Activated CD4-positive, alpha-beta T cell treated with anti-CD3 and anti-CD28 coated beads for 36 hours (primary cell): ENCODE measurements around the gene ZBTB42. TPM values are rescaled to one million over a fixed set of nuclear protein-coding genes. Genes with fewer than 3 reads are reported as not detected.

Experiments used
- ATAC-seq: fragments of 200-7000 bp; cut with Tn5 transposase; one replicate; pipeline ENCODE4 v1.10.0; 2021; ENCODE audit warnings: mild to moderate bottlenecking, moderate library complexity
- CTCF ChIA-PET: fragments of 350-600 bp; sonication (Branson Sonifier 250); formaldehyde crosslinking; loops from one replicate; lab custom pipeline; 2021; ENCODE audit warnings: antibody characterized with exemption; lab: Charles Lee
- POLR2A ChIA-PET: fragments of 350-600 bp; sonication (Branson Sonifier 250); formaldehyde crosslinking; loops from one replicate; lab custom pipeline; 2021; ENCODE audit warnings: antibody characterized with exemption, inconsistent platforms; lab: Charles Lee
- DNase-seq: peaks from one replicate; pipeline ENCODE4 v3.0.0-alpha.2; 2020
- H3K27ac Mint-ChIP-seq: one replicate; pipeline ENCODE4 v1.8.0; 2021; ENCODE audit warnings: mixed read lengths
- H3K27me3 Mint-ChIP-seq: one replicate; pipeline ENCODE4 v1.8.0; 2021; ENCODE audit warnings: mixed read lengths
- H3K36me3 Mint-ChIP-seq: one replicate; pipeline ENCODE4 v1.8.0; 2021; ENCODE audit warnings: low read depth, mixed read lengths
- H3K4me1 Mint-ChIP-seq: one replicate; pipeline ENCODE4 v1.8.0; 2021; ENCODE audit warnings: mixed read lengths
- H3K4me3 Mint-ChIP-seq: one replicate; pipeline ENCODE4 v1.8.0; 2021; ENCODE audit warnings: mild to moderate bottlenecking, moderate library complexity, mixed read lengths
- H3K9me3 Mint-ChIP-seq: one replicate; pipeline ENCODE4 v1.8.0; 2021; ENCODE audit warnings: low read depth, mixed read lengths
- intact Hi-C, 2 experiments: fragments of 100-400 bp; cut with DNase I in 1 of 2; cut with micrococcal nuclease in 1 of 2; formaldehyde crosslinking; loops; one replicate each; pipeline versions ENCODE4 v1.14.2 to v1.15.1; 2022 to 2024; cut with DNase I, micrococcal nuclease
- total RNA-seq, 2 experiments: library from RNA; stranded (reverse); gene quantifications; one replicate each; pipeline ENCODE4 v1.2.3, GENCODE V29; 2021

The ZBTB42 gene
- total RNA-seq, 2 experiments from 2014 or later = 1.5 to 2.0 TPM

DNA sequence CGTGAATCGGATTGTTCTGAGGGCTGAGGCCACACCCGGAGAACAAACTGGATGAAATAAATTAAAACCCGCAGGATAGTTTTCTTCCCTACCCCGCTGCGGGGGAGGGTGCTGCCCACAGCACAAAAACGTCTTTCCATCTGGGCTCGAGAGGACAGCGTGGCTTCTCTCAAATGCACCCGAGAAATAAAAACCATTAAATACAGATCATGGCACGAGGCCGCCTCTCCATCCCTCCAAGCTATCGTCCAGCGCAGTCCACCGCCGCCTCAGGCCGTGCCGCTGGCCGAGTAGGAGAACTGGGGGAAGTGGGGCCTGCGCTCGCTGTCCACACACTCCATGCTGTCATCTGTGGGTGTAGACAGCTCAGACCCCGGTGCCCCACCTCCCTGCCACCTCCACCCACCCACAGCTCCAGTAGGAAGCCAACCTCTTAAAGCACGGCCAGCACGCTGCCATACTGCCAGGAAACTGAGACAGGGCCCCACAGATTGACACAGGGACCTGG is 30.8 kb upstream of the ZBTB42 start:
- H3K36me3 Mint-ChIP-seq = peaks cover 32% of the 10 kb centered on the region
- POLR2A ChIA-PET = interaction anchor here (1.2 to 1.6 kb wide), 2 partner anchors 18 to 56 kb away, joined by 4 to 6 read pairs; partner anchors contain the start of gene SIVA1
- no peaks in the 10 kb centered on the region for H3K9me3 Mint-ChIP-seq
- intact Hi-C loops = no loop called here
- DNase-seq (no peak), ATAC-seq (no peak)
- no peak overlapping the region for H3K4me3 Mint-ChIP-seq
- no peak overlapping the region for H3K27ac Mint-ChIP-seq
- H3K27me3 Mint-ChIP-seq = no peaks in the 10 kb centered on the region
- CTCF ChIA-PET = interaction anchor here (0.5 to 1.8 kb wide), 7 partner anchors 18 to 817 kb away, joined by 3 to 6 read pairs (median 4); partner anchors contain the start of genes SIVA1 and ZBTB42
- peaks cover 8% of the 10 kb centered on the region for H3K4me1 Mint-ChIP-seq

DNA sequence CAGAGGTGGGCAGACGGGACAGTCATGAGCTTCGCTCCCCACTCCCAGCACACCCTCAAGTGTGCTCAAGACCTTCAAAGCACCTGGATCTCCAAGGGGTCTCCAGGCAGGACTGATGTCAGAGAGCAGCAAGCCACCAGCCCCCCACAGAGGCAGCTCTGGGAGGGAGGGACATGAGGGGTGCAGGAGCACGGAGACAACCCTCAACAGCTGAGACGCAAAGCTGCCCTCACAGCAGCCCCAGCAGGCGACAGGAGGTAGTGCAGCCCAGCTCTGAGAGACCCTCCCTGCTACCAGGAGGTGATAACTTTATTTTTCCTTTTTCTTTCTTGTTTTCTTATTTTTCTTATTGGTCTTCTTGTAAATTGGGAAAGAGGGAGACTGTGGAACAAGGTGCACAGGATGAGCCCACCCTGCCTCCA is 30.0 kb upstream of the ZBTB42 start:
- no peak overlapping the region for H3K4me3 Mint-ChIP-seq
- no peak overlapping the region for H3K27ac Mint-ChIP-seq
- H3K27me3 Mint-ChIP-seq = no peaks in the 10 kb centered on the region
- intact Hi-C loops = no loop called here
- ATAC-seq (no peak), DNase-seq (peak; percentile 57)
- H3K4me1 Mint-ChIP-seq = peaks cover 8% of the 10 kb centered on the region
- no peaks in the 10 kb centered on the region for H3K9me3 Mint-ChIP-seq
- peaks cover 32% of the 10 kb centered on the region for H3K36me3 Mint-ChIP-seq
- POLR2A ChIA-PET = interaction anchor here (1.2 to 1.6 kb wide), 2 partner anchors 18 to 55 kb away, joined by 4 to 6 read pairs; partner anchors contain the start of gene SIVA1
- CTCF ChIA-PET = interaction anchor here (0.5 to 1.8 kb wide), 7 partner anchors 18 to 818 kb away, joined by 3 to 6 read pairs (median 4); partner anchors contain the start of genes SIVA1 and ZBTB42

DNA sequence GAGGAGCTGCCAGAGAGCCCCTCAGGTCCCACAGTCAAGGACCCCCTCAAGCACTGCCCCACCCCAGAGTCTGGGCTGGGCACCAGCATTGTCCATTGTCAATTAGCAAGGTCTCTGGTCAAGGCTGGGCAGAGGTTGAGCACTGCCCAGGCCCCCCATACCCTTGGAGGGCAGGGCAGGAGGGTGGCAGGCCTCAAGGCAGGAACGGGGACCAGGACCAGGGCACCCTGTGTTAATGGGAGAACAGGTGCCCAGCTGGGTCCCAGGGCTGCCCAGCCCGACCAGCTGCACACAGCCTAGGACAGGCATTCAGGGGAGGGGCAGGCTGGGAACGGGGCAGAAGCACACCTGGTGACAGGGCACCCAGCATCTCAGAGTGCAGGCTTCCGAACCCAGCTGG is 29.5 kb upstream of the ZBTB42 start:
- intact Hi-C loops = no loop called here
- POLR2A ChIA-PET = interaction anchor here (1.2 to 1.6 kb wide), 2 partner anchors 19 to 55 kb away, joined by 4 to 6 read pairs; partner anchors contain the start of gene SIVA1

GRCh38 chr14:104771918-104772706 is 28.8 kb upstream of the ZBTB42 start:
- ChIA-PET CTCF (no interaction called here), POLR2A (no interaction called here)
- Mint-ChIP-seq H3K9me3 (no peaks in the 10 kb centered on the region), H3K27ac (no peak overlapping the region), H3K27me3 (no peaks in the 10 kb centered on the region), H3K4me1 (peaks cover 8% of the 10 kb centered on the region), H3K36me3 (peaks cover 40% of the 10 kb centered on the region), H3K4me3 (no peak overlapping the region)
- no peak for ATAC-seq
- intact Hi-C loops = no loop called here
- DNase-seq = no peak

More for the DNA sequence above, 29.5 kb upstream of the ZBTB42 start:
- CTCF ChIA-PET = interaction anchor here (0.7 to 1.8 kb wide), 3 partner anchors 30 to 55 kb away, joined by 3 to 5 read pairs (median 4); partner anchors contain the start of gene ZBTB42
- Mint-ChIP-seq H3K27me3 (no peaks in the 10 kb centered on the region), H3K27ac (no peak overlapping the region), H3K4me1 (peaks cover 8% of the 10 kb centered on the region), H3K36me3 (peaks cover 37% of the 10 kb centered on the region), H3K9me3 (no peaks in the 10 kb centered on the region), H3K4me3 (no peak overlapping the region)
- no peak for DNase-seq
- ATAC-seq = no peak

DNA sequence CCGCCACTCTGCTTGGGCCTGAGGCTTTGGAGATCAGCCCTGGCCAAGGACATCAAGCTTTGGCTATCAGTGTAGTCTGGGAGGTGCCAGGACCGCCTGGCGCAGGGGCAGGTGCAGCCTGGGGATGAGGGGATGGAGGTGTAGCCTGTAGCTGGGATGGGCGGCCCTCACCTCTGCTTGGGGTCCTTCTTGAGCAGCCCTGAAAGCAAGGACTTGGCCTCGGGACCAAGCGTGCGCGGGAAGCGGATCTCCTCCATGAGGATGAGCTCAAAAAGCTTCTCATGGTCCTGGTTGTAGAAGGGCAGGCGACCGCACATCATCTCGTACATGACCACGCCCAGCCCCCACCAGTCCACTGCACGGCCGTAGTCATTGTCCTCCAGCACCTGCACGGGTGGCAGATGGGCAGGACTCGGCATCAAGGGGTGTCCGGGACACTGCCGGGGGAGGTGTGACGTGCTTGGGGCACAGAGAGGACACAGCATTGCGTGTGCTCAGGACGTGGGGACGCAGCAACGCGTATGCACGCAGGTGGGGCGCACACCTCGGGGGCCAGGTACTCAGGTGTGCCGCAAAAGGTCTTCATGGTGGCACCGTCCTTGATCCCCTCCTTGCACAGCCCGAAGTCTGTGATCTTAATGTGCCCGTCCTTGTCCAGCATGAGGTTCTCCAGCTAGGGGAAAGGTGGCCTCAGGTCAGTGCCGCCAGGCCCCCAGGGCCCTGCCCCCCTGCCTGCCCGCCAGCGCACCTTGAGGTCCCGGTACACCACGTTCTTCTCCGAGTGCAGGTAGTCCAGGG is 28.0 kb upstream of the ZBTB42 start:
- intact Hi-C loops = no loop called here
- no peaks in the 10 kb centered on the region for H3K27me3 Mint-ChIP-seq
- no peak overlapping the region for H3K27ac Mint-ChIP-seq
- H3K9me3 Mint-ChIP-seq = no peaks in the 10 kb centered on the region
- ChIA-PET POLR2A (no interaction called here), CTCF (no interaction called here)
- peaks cover 8% of the 10 kb centered on the region for H3K4me1 Mint-ChIP-seq
- H3K36me3 Mint-ChIP-seq = peaks cover 41% of the 10 kb centered on the region
- ATAC-seq (no peak), DNase-seq (no peak)
- H3K4me3 Mint-ChIP-seq = no peak overlapping the region

DNA sequence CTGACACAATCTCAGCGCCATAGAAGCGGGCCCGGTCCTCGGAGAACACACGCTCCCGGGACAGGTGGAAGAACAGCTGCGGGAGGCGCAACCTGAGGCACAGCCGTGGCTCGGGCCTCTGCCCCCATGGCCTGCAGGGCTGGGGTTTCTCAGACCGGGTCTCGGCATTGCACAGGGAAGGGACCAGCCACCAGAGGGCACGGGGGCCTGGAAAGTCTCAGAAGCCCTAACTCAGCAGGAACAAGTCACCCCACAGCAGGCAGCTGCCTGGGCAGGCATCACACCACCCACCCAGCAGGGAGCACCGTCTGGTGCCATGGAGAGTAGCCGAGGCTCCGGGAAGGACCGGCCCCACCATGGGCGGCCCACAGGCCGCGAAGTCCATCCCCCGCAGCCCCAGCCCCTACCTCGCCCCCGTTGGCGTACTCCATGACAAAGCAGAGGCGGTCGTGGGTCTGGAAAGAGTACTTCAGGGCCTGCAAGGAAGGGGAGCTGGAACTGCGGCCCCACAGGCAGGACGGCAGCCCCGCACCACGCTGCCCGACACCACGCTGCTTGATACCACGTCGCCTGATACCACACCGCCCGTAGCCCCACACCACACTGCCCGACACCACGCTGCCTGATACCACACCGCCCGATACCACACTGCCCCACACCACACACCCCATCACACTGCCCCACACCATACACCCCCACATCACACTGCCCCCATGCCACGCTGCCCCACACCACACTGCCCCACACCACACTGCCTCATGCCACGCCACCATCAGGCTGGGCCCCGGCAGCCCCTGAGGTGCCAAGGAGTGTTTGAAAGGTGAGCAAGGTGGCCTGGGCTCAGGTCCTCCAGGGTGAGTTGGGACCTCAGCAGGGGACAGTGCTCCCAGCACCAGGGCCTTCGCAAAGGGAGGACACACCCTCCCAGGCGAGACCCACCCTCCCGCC is 27.1 kb upstream of the ZBTB42 start:
- H3K36me3 Mint-ChIP-seq = peaks cover 41% of the 10 kb centered on the region
- DNase-seq (no peak), ATAC-seq (no peak)
- no peaks in the 10 kb centered on the region for H3K9me3 Mint-ChIP-seq
- H3K4me3 Mint-ChIP-seq = no peak overlapping the region
- H3K27me3 Mint-ChIP-seq = no peaks in the 10 kb centered on the region
- ChIA-PET CTCF (no interaction called here), POLR2A (no interaction called here)
- H3K27ac Mint-ChIP-seq = no peak overlapping the region
- intact Hi-C loops = no loop called here
- peaks cover 6% of the 10 kb centered on the region for H3K4me1 Mint-ChIP-seq

- CTCF ChIA-PET = no interaction called here
Measured at GRCh38 chr14:104774453-104775072, 26.3 kb upstream of the ZBTB42 start.

GRCh38 chr14:104775073-104775489 is 25.8 kb upstream of the ZBTB42 start:
- Mint-ChIP-seq H3K27ac (no peak overlapping the region), H3K4me3 (no peak overlapping the region), H3K4me1 (no peaks in the 10 kb centered on the region), H3K27me3 (no peaks in the 10 kb centered on the region), H3K36me3 (peaks cover 38% of the 10 kb centered on the region), H3K9me3 (no peaks in the 10 kb centered on the region)
- ChIA-PET POLR2A (no interaction called here), CTCF (no interaction called here)
- ATAC-seq (no peak), DNase-seq (no peak)
- intact Hi-C loops = no loop called here

More at GRCh38 chr14:104774453-104775072, 26.3 kb upstream of the ZBTB42 start:
- peaks cover 41% of the 10 kb centered on the region for H3K36me3 Mint-ChIP-seq
- DNase-seq (no peak), ATAC-seq (no peak)
- H3K27me3 Mint-ChIP-seq = no peaks in the 10 kb centered on the region
- peaks cover 1% of the 10 kb centered on the region for H3K4me1 Mint-ChIP-seq
- no peak overlapping the region for H3K27ac Mint-ChIP-seq
- no peak overlapping the region for H3K4me3 Mint-ChIP-seq
- POLR2A ChIA-PET = no interaction called here
- intact Hi-C loops = no loop called here
- H3K9me3 Mint-ChIP-seq = no peaks in the 10 kb centered on the region

- Mint-ChIP-seq H3K27me3 (no peaks in the 10 kb centered on the region), H3K27ac (no peak overlapping the region), H3K4me3 (no peak overlapping the region), H3K9me3 (no peaks in the 10 kb centered on the region), H3K4me1 (no peaks in the 10 kb centered on the region), H3K36me3 (peaks cover 27% of the 10 kb centered on the region)
- no peak for ATAC-seq
- ChIA-PET CTCF (no interaction called here), POLR2A (no interaction called here)
- DNase-seq = no peak
- intact Hi-C loops = loop anchor here in 1 of 2 experiments (2.0 kb wide), 1 partner anchor 18 kb away; the partner anchor contains the start of gene AKT1
Measured at GRCh38 chr14:104776481-104776880, 24.4 kb upstream of the ZBTB42 start.
